ENCODE measurements around the gene ITPKA.

The ITPKA gene

DNA sequence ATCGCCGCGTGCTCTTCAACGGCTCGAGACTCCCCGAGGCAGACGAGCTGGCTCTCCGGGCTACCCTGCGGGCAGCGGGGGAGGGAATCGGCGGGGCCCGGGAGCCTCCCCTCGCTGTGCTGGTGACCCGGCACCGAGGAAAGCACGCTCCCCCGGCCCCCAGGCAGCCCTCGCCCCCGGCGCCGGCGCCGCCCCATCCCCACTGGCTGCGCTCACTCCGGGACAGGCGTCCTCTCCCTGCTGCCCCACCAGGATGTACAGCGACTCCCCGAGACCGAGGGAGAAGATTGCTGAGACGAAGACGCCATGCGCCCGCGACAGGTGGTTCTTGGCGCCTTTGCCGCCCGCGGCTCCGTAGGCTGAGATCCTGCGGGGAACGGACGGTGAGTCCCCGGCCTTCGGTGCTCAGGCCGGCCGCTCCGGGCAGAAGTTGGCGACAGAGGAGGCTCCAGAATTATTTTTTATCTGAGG, 18.3 kb downstream of the ITPKA start:
- peak; percentile 65 for DNase-seq

- DNase-seq = no peak
Measured at GRCh38 chr15:41512512-41512939, 18.9 kb downstream of the ITPKA start.

DNA sequence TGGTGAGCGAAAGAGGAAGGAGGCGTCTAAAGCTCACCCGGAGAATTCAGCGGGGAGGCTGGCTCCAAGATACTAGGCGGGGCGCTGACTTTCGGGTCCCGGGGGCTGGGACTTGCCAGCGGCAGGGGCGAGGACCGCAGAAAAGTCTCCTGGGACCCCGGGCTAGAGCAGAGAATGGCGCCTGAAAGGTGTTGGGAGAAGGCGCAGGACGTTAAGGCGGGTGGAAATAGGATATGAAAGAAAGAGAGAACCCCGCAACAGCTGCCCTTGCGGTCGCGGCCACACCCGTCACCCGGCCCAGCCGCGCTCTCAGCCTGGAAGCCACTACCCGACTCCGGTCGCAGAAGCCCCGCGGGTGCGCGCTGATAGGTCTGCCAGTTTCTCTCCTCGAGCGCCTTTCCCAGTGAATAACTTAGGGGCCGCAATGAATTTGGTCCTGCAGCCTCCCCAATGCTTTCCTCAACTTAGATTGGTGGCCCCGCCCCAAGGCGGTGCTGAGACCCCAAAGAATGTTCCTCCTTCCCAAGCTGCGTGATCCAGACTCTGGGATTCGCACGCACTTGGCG, 19.3 kb downstream of the ITPKA start:
- DNase-seq = peak; percentile 70

- DNase-seq = no peak
Measured at GRCh38 chr15:41513506-41514227, 20.0 kb downstream of the ITPKA start, which contains the start of gene LTK. Gene LTK (minus strand): TSS chr15:41513827. CDS start chr15:41513709, 118 bp downstream.

GRCh38 chr15:41517895-41518449, 24.3 kb downstream of the ITPKA start:
- DNase-seq = no peak

- DNase-seq = no peak
Measured at GRCh38 chr15:41520636-41521035, 27.0 kb downstream of the ITPKA start.

GRCh38 chr15:41521614-41522013, 27.9 kb downstream of the ITPKA start:
- DNase-seq = no peak

DNA sequence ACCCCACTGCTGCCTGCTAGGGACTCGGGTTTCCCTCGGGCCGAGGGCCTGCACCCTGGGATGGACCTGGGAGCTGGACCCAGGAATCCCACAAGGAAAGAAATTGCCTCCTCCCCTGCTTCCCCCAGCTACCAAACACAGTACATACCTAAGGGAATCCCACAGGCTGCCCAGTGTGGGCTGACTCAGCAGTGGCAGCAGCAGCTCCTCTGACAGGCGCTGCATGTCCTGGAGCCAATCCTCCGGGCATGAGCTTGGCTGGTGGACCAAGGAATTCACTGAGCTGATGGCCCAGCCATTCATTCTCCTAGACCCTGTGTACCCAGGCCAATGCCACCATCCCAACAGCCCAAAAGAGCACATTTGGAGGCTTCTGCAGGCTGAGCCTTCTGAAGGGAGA, 29.4 kb downstream of the ITPKA start:
- no peak for DNase-seq

GRCh38 chr15:41530363-41530956, 36.8 kb downstream of the ITPKA start:
- DNase-seq = no peak

DNA sequence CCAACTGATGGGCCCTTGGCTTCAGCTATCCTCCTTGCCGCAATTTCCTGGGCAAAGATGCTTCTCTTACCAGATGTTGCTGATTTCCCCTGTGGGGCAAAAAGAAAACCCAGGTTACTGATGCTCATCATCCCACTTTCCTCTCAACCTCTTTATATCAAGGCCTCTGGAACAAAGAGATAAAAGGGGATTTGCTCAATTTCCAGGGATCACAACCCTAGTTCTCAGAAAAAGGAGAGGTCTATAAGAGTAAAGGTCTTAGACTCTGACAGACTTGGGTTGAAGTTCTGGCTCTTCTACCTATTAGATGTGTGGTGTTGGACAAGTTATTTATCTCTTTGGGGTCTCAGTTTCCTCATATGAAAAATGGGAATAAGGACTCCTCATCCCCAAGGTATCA, 41.9 kb downstream of the ITPKA start:
- no peak for DNase-seq

DNA sequence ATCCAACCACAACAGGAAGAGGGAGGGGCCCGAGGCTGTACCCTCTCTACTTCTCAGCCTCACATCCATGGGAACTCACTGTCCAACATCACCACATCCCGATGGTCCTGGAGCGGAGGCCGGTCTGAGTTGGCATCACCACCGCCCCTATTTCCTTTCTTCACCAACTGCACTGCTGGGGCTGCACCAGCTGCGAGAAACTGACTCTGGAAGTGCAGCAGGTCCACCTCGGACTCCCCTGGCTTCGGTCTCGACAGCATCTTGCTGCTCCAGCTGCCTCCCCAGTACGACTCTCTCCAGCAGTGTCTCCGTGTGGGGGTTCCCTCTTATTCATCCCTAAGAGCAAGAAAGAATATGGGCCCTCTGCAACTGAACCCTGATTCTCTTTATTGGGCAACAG, 43.2 kb downstream of the ITPKA start:
- no peak for DNase-seq

- DNase-seq = no peak
Measured at GRCh38 chr15:41543521-41543870, 49.8 kb downstream of the ITPKA start.

GRCh38 chr15:41544650-41545015, 51.0 kb downstream of the ITPKA start:
- peak; percentile 64 for DNase-seq

GRCh38 chr15:41545218-41545617, 51.5 kb downstream of the ITPKA start:
- no peak for DNase-seq

GRCh38 chr15:41546851-41547786, 53.4 kb downstream of the ITPKA start:
- DNase-seq = no peak

DNA sequence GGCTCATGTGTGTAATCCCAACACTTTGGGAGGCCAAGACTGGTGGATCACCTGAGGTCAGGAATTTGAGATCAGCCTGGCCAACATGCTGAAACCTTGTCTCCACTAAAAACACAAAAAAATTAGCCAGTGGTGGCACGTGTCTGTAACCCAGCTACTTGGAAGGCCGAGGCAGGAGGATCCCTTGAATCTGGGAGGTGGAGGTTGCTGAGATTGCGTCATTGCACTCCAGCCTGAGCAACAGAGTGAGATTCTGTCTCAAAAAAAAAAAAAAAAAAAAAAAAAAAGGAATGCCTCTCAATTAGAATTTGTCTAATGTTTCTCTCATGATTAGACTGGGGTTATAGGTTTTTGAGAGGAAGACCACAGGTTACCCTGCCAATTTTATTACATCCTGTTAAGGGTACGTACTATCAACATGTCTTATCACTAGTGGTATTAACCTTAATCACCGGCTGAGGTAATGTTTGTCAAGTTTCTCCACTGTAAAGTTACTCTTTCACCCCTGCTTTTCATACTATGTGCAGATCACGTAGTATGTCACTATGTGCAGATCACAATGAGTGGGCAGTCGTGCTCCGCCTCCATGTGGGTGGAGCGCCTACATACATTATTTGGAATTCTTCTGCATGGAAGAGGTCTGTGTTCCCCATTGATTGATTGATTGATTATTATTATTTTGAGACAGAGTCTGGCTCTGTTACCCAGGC, 56.5 kb downstream of the ITPKA start:
- no peak for DNase-seq
